ENCODE data around the gene IFT88.

DNA sequence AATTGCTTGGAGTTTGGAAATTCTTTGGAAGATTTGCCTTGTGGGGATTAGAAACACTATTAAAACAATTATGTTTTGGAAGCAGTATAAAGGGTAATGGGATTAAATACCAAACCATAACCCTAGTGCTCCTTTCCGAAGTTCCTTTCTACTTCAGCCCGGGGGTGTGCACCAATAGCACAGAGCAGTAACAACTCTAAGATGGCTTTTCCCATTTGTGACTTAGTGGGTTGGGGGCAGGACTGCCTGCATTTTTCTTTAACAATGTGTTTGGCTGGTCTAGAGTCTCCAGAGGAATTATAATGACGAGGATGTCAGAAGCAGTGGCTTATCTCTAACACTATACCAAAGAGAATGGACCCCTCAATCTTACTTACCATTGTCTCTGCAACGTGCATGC lies 124.7 kb downstream of the IFT88 start:
- no peak for TF ChIP-seq YY1 (IDR thresholded peaks at IDR 0.05; ENCODE audit: insufficient read depth, insufficient read length)
- no peak for TF ChIP-seq ZNF274 (IDR thresholded peaks at IDR 0.05; ENCODE audit: low read depth, low read length)
